Measurements from ENCODE around the gene KCNA4. TPM values are rescaled to one million over a fixed set of nuclear protein-coding genes. Genes with fewer than 3 reads are reported as not detected.
A peak's percentile ranks its signal among the peaks of the same experiment; 100 is the strongest.

KCNA4 gene
- total RNA-seq: not detected

DNA sequence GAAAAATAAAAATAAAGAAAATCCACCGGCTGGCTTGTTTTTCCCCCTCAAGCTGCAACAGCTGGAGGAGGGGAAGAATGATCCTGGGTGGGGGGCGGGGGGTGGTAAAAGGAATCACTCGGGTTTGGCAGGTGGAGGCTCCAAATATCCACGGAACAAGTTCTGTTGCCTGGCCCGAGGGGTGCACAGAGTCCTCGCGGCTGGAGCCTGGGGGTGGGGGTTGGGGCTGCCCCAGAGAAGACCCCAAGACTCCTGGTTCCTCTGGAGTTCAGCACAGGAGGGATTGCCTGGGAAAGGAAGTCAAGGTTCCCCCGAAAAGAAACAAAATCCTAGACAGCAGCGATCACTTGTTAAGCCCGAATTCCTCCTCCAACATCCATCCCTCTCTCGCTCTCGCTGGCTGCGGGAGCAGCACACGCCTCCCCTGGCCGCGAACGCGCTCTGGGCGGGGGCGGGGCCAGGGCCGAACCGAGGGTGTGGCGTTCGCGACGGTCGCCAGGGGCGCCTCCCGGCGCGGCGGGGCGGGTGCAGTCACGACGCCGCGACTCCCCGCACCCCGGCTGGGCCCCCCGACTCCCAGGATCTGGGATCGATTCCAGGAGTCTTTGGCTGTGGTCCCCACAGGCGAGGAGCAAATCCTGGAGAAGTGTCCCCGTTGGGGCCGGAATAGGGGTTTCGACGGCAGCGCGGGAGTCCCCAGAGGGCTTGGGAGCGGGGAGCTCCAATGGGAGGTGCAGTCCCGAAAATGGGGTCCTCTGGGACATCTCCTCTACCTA lies at the start of gene KCNA4:
TSS of gene KCNA4 (minus strand) at position 443 of the 776 bp plus-strand sequence. CDS start 4,352 bp downstream, outside the sequence.
- no peak for DNase-seq
- peaks cover 6 to 17% (median 11%) of the 10 kb centered on the region in 3 donors for H3K4me1 ChIP-seq
- intact Hi-C loops (cut with DNase I): no loop called here
- H3K9me3 ChIP-seq: no peaks in the 10 kb centered on the region
- no peak for TF ChIP-seq POLR2A (IDR thresholded peaks at IDR 0.05)
- no peak for TF ChIP-seq CTCF (IDR thresholded peaks at IDR 0.05)
- H3K4me3 ChIP-seq: peak within 1 kb of the TSS in 2 of 4 donors; percentile 31 to 58
- H3K36me3 ChIP-seq: no peaks in the 10 kb centered on the region
- 4 to 9% methylated on average over 11 to 19 of the region's 50 CpGs for WGBS, 2 donors
- peaks cover 0 to 53% (median 8%) of the 10 kb centered on the region in 4 donors for H3K27me3 ChIP-seq
- H3K27ac ChIP-seq: no peak within 1 kb of the TSS

DNA sequence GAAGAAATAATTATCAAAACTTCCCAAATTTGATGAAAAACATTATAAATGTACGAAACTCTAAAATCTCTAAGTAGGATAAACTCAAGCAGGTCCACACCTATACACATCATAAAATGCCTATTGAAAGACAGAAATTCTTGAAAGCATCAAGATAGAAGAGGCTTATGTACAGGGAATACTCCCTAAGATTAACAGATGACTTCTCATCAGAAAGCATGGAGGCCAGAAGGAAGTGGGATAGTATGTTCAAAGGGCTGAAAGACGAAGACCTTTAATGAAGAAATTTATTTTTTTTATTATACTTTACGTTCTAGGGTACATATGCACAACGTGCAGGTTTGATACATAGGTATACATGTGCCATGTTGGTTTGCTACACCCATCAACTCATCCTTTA lies 45.3 kb upstream of the KCNA4 start:
- TF ChIP-seq POLR2A (IDR thresholded peaks at IDR 0.05) (no peak), CTCF (IDR thresholded peaks at IDR 0.05) (no peak)
- DNase-seq: no peak
- no peaks in the 10 kb centered on the region for H3K36me3 ChIP-seq
- no peaks in the 10 kb centered on the region for H3K27me3 ChIP-seq
- no peak overlapping the region for H3K27ac ChIP-seq
- H3K4me3 ChIP-seq: no peak overlapping the region
- H3K4me1 ChIP-seq: no peaks in the 10 kb centered on the region
- 44 to 56% methylated on average over 4 of the region's 4 CpGs for WGBS, 2 donors
- intact Hi-C loops (cut with DNase I): no loop called here
- H3K9me3 ChIP-seq: peaks cover 0 to 20% (median 6%) of the 10 kb centered on the region in 3 donors

DNA sequence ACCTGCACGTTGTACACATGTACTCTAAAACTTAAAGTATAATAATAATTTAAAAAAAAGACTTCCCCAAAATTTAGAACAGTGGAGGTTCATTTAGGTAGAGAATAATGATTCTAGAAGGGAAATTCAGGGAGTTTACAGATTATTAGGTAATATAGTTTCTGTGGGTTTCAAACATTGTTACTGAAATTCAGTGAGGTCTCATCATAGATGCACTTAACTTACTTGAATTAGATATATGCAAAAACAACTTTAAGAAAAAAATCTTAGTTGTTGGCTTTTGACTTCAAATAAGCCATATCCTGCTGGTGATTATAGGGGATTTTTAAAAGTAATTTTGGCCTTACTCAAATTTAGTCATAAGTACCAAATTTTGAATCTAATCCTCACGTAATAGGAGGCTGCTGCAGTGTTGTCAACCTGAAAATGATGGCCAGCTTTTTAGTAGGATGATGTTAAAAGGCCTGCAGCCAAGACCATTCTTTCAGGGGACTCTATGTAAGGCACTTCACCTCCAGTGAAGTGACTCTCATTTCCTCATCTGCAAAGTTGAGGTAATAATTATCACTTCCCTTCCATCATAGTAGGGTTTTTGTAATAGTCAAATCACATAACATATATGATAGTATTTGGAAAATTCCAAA lies 42.5 kb upstream of the KCNA4 start:
- intact Hi-C loops (cut with DNase I): no loop called here
- Histone ChIP-seq H3K4me3 (no peak overlapping the region), H3K36me3 (no peaks in the 10 kb centered on the region), H3K27ac (no peak overlapping the region), H3K9me3 (peaks cover 0 to 16% (median 6%) of the 10 kb centered on the region in 3 donors), H3K4me1 (no peaks in the 10 kb centered on the region), H3K27me3 (no peaks in the 10 kb centered on the region)
- WGBS, 2 donors: 61 to 65% methylated on average over 2 of the region's 2 CpGs
- TF ChIP-seq POLR2A (IDR thresholded peaks at IDR 0.05) (no peak), CTCF (IDR thresholded peaks at IDR 0.05) (no peak)
- DNase-seq: no peak

DNA sequence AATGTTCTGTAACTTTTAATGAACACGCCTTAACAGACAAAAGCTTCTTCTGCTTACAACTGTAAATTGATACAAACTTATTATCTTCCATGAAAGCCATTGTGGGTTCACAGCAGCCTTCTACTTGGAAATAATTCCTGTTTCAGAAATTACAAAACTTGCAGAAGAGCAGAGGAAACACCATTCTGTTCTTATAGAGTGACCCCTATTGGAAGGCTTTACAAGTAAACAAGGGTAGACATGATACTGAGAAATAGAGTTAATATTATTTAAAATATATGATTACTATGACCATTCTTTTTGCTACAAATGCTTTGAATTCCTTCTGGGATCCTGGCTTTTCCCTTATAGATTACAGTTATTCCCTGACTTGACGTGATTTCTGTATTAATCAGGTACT lies 32.4 kb upstream of the KCNA4 start:
- no peak for DNase-seq
- no peak overlapping the region for H3K27ac ChIP-seq
- H3K27me3 ChIP-seq: no peaks in the 10 kb centered on the region
- intact Hi-C loops (cut with DNase I): no loop called here
- 21 to 27% methylated on average over 2 of the region's 2 CpGs for WGBS, 2 donors
- TF ChIP-seq CTCF (IDR thresholded peaks at IDR 0.05) (no peak), POLR2A (IDR thresholded peaks at IDR 0.05) (no peak)
- no peak overlapping the region for H3K4me3 ChIP-seq
- no peaks in the 10 kb centered on the region for H3K36me3 ChIP-seq
- no peaks in the 10 kb centered on the region for H3K9me3 ChIP-seq
- H3K4me1 ChIP-seq: no peaks in the 10 kb centered on the region

GRCh38 chr11:30046578-30046945 lies 29.7 kb upstream of the KCNA4 start:
- intact Hi-C loops (cut with DNase I): no loop called here
- WGBS, 2 donors: 38 to 40% methylated on average over 5 of the region's 6 CpGs
- Histone ChIP-seq H3K36me3 (no peaks in the 10 kb centered on the region), H3K4me3 (no peak overlapping the region), H3K27ac (no peak overlapping the region), H3K27me3 (no peaks in the 10 kb centered on the region), H3K4me1 (no peaks in the 10 kb centered on the region), H3K9me3 (no peaks in the 10 kb centered on the region)
- no peak for DNase-seq
- TF ChIP-seq CTCF (IDR thresholded peaks at IDR 0.05) (no peak), POLR2A (IDR thresholded peaks at IDR 0.05) (no peak)
